ENCODE measurements around the gene DONSON. TPM values are rescaled to one million over a fixed set of nuclear protein-coding genes. Genes with fewer than 3 reads are reported as not detected.

The DONSON gene
- total RNA-seq, 1 experiment from 2014 or later, result 52.2 TPM

GRCh38 chr21:33568448-33568847 lies 20.0 kb downstream of the DONSON start:
- in situ Hi-C loops (cut with HindIII; ENCODE audit: low sequenced_read_pairs), result no loop called here
- DNase-seq (ENCODE audit: low spot score), result no peak

- in situ Hi-C loops (cut with HindIII; ENCODE audit: low sequenced_read_pairs), result no loop called here
- DNase-seq (ENCODE audit: low spot score), result no peak
Observed at GRCh38 chr21:33567914-33568313, 20.6 kb downstream of the DONSON start.

GRCh38 chr21:33566514-33566913 lies 22.0 kb downstream of the DONSON start:
- in situ Hi-C loops (cut with HindIII; ENCODE audit: low sequenced_read_pairs), result no loop called here
- no peak for DNase-seq (ENCODE audit: low spot score)

GRCh38 chr21:33562389-33562788 lies 26.1 kb downstream of the DONSON start:
- in situ Hi-C loops (cut with HindIII; ENCODE audit: low sequenced_read_pairs), result no loop called here
- DNase-seq (ENCODE audit: low spot score), result no peak

- in situ Hi-C loops (cut with HindIII; ENCODE audit: low sequenced_read_pairs), result no loop called here
- DNase-seq (ENCODE audit: low spot score), result no peak
Observed at GRCh38 chr21:33561373-33561772, 27.1 kb downstream of the DONSON start.

- DNase-seq (ENCODE audit: low spot score), result no peak
- in situ Hi-C loops (cut with HindIII; ENCODE audit: low sequenced_read_pairs), result no loop called here
Observed at GRCh38 chr21:33560965-33561364, 27.5 kb downstream of the DONSON start.

- in situ Hi-C loops (cut with HindIII; ENCODE audit: low sequenced_read_pairs), result no loop called here
- no peak for DNase-seq (ENCODE audit: low spot score)
Observed at GRCh38 chr21:33559813-33560212, 28.7 kb downstream of the DONSON start.

GRCh38 chr21:33558777-33559421 lies 29.6 kb downstream of the DONSON start:
- in situ Hi-C loops (cut with HindIII; ENCODE audit: low sequenced_read_pairs), result no loop called here

GRCh38 chr21:33557447-33557846 lies 31.0 kb downstream of the DONSON start:
- no peak for DNase-seq (ENCODE audit: low spot score)
- in situ Hi-C loops (cut with HindIII; ENCODE audit: low sequenced_read_pairs), result no loop called here

More at GRCh38 chr21:33558777-33559421, 29.6 kb downstream of the DONSON start:
- no peak for DNase-seq (ENCODE audit: low spot score)

GRCh38 chr21:33554982-33555344 lies 33.5 kb downstream of the DONSON start:
- DNase-seq (ENCODE audit: low spot score), result no peak
- in situ Hi-C loops (cut with HindIII; ENCODE audit: low sequenced_read_pairs), result no loop called here

- in situ Hi-C loops (cut with HindIII; ENCODE audit: low sequenced_read_pairs), result no loop called here
- DNase-seq (ENCODE audit: low spot score), result no peak
Observed at GRCh38 chr21:33554236-33554981, 34.1 kb downstream of the DONSON start.

GRCh38 chr21:33552999-33553598 lies 35.4 kb downstream of the DONSON start:
- in situ Hi-C loops (cut with HindIII; ENCODE audit: low sequenced_read_pairs), result no loop called here
- DNase-seq (ENCODE audit: low spot score), result no peak

GRCh38 chr21:33552093-33552998 lies 36.1 kb downstream of the DONSON start:
- DNase-seq (ENCODE audit: low spot score), result no peak
- in situ Hi-C loops (cut with HindIII; ENCODE audit: low sequenced_read_pairs), result no loop called here

GRCh38 chr21:33551664-33552063 lies 36.8 kb downstream of the DONSON start:
- DNase-seq (ENCODE audit: low spot score), result no peak
- in situ Hi-C loops (cut with HindIII; ENCODE audit: low sequenced_read_pairs), result no loop called here

- in situ Hi-C loops (cut with HindIII; ENCODE audit: low sequenced_read_pairs), result no loop called here
Observed at GRCh38 chr21:33550772-33551660, 37.5 kb downstream of the DONSON start.

GRCh38 chr21:33549848-33550771 lies 38.4 kb downstream of the DONSON start:
- in situ Hi-C loops (cut with HindIII; ENCODE audit: low sequenced_read_pairs), result no loop called here
- no peak for DNase-seq (ENCODE audit: low spot score)

More at GRCh38 chr21:33550772-33551660, 37.5 kb downstream of the DONSON start:
- no peak for DNase-seq (ENCODE audit: low spot score)

- DNase-seq (ENCODE audit: low spot score), result no peak
- in situ Hi-C loops (cut with HindIII; ENCODE audit: low sequenced_read_pairs), result no loop called here
Observed at GRCh38 chr21:33546086-33546485, 42.4 kb downstream of the DONSON start.
